NB4 (cell line): ENCODE measurements around the gene CNTN4.

Experiments used
- DNase-seq: peaks from one replicate; pipeline ENCODE4 v3.0.0; 2010; ENCODE audit warnings: low read depth
- H3K4me3 ChIP-seq: one replicate; pipeline ENCODE4 v1.5.1; 2011; ENCODE audit warnings: mild to moderate bottlenecking, low read depth, low read length, moderate library complexity
- CTCF ChIP-seq: IDR thresholded peaks from one replicate; pipeline ENCODE4 v1.5.1; 2012; ENCODE audit warnings: low read depth, low read length
- MAX ChIP-seq: IDR thresholded peaks from 2 replicates; pipeline ENCODE4 v1.6.1; 2011; ENCODE audit warnings: low read depth, low read length
- MYC ChIP-seq: IDR thresholded peaks from 2 replicates; pipeline ENCODE4 v1.6.1; 2011; ENCODE audit warnings: low read depth, low read length
- POLR2A ChIP-seq: IDR thresholded peaks from 2 replicates; pipeline ENCODE4 v1.6.1; 2011; ENCODE audit warnings: mild to moderate bottlenecking; ENCODE audit not compliant: insufficient read length; ENCODE audit errors: extremely low read depth

Gene CNTN4

GRCh38 chr3:2826453-2826852, 727.8 kb downstream of the CNTN4 start:
- H3K4me3 ChIP-seq: no peak overlapping the region
- DNase-seq: no peak
- no peak for TF ChIP-seq MYC
- no peak for TF ChIP-seq POLR2A
- TF ChIP-seq MAX: no peak
- no peak for TF ChIP-seq CTCF

- no peak overlapping the region for H3K4me3 ChIP-seq
- no peak for DNase-seq
- TF ChIP-seq MAX: no peak
- no peak for TF ChIP-seq MYC
- no peak for TF ChIP-seq POLR2A
- TF ChIP-seq CTCF: no peak
These were observed 738.6 kb downstream of the CNTN4 start for GRCh38 chr3:2837239-2837638.

GRCh38 chr3:2837910-2838309, 739.2 kb downstream of the CNTN4 start:
- no peak for TF ChIP-seq MYC
- no peak for TF ChIP-seq CTCF
- TF ChIP-seq POLR2A: no peak
- no peak for TF ChIP-seq MAX
- no peak for DNase-seq

GRCh38 chr3:2838546-2839157, 740.0 kb downstream of the CNTN4 start:
- H3K4me3 ChIP-seq: no peak overlapping the region
- no peak for DNase-seq
- TF ChIP-seq POLR2A: no peak

More at GRCh38 chr3:2837910-2838309, 739.2 kb downstream of the CNTN4 start:
- H3K4me3 ChIP-seq: no peak overlapping the region

GRCh38 chr3:2839876-2840275, 741.2 kb downstream of the CNTN4 start:
- H3K4me3 ChIP-seq: no peak overlapping the region
- no peak for TF ChIP-seq CTCF
- no peak for TF ChIP-seq MYC
- no peak for TF ChIP-seq POLR2A
- TF ChIP-seq MAX: no peak
- no peak for DNase-seq

GRCh38 chr3:2847062-2847841, 748.6 kb downstream of the CNTN4 start:
- DNase-seq: no peak
- no peak for TF ChIP-seq MYC
- no peak for TF ChIP-seq MAX
- no peak for TF ChIP-seq POLR2A
- TF ChIP-seq CTCF: no peak
- no peak overlapping the region for H3K4me3 ChIP-seq
